NCI-H2227 (cell line): ENCODE data around the gene RIMS1.
"Not testable (repeated sequence)": the region's sequence is repeated elsewhere in the genome, so short reads cannot be mapped to it uniquely, and the experiment has no call there.

Experiments used
- DNase-seq: peaks from one replicate; lab custom pipeline; 2025; ENCODE audit not compliant: unreplicated experiment; lab: John Stamatoyannopoulos, UW

The RIMS1 gene

DNA sequence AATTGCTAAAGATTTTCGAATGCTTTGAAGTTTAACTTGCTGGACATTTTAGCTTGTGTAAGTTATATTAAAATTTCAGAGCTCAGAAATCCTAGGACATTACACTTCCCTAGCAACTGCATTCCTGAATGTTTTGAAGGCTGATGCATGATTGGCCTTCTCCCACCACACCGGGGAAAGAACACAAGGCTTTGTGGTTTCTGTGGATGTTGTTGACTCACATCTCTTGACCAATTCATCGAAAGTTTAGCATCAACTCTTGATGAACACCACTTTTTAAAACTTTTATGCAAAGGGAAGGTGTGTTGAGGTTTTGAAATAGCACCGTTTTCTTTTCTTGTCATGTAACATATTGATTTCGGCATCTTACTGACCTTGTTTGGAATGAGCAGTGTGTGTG, 81.1 kb downstream of the RIMS1 start:
- DNase-seq = no peak

DNA sequence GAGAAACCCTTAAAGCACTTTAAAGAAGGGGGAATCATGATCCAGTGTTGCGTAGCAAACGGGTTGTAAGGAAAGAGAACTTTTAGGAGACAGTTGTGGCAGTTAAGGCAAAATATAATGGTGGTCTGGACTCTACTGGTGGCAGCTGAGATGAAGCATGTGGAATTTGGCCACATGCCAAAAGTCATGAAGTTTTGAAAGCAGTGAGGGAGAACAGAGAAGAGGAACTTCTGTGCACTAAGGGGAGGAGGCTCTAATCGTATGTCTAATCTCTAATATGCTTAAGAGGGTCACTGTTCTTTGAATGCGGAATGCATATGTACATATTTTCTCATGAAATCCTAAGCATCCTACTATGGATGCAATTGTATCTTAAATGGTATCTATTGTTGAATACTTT, 91.5 kb downstream of the RIMS1 start:
- no peak for DNase-seq

DNA sequence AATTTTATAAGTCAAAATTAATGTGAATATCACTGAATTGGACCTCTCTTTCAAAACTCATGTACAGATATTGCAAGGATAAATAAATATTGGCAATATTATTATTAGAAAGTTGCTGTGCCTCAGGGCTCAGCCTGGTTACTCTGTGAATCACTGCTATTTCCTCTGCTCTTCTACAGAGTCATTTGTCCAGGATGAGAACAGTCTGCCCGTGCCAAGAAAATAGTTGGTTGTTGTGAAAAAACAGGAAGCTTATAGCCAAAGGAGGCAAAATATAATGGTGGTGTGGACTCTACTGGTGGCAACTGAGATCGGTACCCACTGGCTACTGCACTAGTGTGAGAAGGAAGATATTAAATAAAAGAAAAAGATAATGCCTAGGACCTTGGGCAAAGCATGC, 93.6 kb downstream of the RIMS1 start:
- DNase-seq = no peak

DNA sequence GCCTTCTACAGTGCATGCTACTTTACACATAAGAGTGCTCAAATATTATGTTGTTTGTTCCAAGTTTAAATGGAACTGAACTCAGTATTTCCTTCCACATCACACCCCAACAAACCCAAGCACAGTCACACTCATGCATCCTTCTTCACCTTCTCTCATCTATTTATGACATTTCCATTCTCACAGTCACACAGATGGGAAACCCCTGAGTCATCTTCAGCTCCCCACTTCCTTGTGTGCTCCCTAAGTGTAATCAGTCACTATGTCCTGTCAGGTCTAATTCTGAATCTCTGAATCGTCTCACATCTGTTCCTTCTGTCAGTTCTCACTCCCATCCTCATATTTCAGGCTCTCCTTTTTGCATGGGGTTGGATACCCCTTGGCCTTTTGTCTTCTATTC, 96.0 kb downstream of the RIMS1 start:
- DNase-seq = no peak

DNA sequence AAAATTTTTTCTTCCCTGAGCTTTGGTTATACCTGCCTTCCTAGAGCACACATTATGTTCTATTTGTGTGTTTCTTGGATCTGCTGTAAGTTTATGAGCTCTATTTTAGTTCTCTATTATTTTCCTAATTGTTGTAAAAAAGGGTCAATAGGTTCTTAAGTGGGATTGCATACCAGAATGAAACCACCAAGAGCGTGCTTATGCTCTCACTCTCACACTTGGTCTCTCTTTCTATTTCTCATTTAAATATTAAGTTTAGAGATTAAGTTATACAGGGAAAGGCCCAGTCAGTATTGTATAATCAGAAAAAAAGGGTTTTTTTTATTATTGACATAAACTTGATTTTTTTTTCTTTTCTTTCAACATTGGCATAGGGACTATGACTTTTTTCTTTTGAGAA, 96.8 kb downstream of the RIMS1 start:
- DNase-seq = no peak

DNA sequence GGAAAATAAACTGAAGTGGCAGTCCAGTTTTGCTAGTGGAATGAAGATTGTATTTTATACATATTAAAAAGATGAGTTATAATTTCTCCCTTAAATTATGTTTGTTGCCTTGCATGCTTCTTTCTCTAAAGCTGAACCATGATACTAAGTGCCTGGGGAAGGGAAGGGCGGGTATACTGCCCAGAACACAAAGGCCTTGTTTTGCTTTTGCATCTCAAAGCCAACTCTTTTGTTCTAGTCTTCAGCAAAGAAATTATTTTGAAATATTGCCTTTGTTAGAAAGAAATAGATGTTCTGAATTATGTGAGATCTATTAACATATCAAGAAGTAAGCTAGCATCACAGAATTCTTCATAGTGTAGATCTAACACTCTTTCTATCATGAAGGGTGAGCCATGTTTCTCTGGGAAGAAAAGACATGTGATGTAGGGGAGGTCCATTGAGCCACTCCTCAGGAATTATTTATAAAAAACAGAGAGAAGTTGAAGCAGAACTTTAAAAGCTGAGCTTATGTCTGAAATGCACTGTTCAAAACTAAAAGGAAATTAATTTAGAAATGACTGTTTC, 108.4 kb downstream of the RIMS1 start:
- DNase-seq = no peak

DNA sequence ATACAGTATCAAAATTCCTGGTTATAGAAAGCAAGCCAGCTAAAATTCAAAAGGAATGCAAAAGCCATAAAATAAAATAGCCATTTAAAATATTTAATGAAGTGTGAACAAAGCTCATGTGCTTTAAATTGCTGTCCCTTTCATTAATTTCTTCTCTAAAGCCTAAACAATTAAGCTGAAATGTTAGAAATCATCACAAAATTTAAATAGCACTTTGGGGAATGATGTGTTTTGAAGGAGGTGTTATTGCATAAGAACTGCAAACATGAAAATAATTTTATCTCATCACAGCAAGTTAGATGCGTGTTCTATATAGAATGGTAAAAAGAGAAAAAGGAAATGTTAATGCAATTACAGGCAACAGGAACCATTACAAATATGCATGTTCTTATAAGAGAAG, 111.0 kb downstream of the RIMS1 start:
- no peak for DNase-seq

DNA sequence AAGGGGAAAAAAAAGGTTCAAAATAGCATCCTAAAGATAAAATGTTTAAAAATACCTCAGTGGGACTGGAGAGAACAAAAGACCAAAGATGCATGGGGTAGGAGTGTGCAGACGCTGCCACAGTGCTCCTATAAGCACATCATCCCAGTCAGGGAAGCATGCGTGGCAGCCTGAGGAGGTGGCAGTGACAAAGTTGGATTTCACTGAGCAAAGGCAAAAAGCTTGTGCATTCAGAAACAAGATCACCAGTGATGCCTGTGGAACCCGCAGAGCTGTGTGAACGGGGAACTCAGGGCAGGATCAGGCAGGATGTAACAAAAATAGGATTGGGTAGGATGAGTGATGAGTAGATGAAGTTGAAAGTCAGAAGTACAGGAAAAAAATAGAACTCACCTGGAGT, 116.1 kb downstream of the RIMS1 start:
- no peak for DNase-seq

DNA sequence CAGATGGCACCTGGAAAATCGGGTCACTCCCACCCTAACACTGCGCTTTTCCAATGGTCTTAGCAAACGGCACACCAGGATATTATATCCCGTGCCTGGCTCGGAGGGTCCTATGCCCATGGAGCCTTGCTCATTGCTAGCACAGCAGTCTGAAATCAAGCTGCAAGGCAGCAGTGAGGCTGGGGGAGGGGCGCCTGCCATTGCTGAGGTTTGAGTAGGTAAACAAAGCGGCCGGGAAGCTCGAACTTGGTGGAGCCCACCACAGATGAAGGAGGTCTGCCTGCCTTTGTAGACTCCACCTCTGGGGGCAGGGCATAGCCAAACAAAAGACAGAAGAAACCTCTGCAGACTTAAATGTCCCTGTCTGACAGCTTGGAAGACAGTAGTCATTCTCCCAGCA, 120.2 kb downstream of the RIMS1 start:
- not testable (repeated sequence) for DNase-seq

DNA sequence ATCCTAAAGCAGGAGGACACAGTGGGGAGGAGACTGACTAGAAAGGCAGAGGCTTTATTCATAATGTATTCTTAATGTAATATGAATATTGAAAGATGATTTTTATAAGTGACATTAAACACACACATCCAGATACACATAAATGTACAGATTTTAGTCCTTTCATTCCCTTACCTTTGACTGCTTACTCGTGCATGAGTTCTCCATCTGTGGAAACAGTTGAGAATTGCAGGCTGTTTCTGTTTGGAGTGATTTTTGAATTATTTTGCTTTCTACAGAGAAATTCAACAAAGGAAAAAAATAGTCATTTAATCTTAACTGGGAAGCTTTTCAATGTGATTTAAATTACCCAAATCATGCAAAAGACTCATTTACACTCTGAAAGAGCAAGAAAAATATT, 136.5 kb downstream of the RIMS1 start:
- DNase-seq = no peak

DNA sequence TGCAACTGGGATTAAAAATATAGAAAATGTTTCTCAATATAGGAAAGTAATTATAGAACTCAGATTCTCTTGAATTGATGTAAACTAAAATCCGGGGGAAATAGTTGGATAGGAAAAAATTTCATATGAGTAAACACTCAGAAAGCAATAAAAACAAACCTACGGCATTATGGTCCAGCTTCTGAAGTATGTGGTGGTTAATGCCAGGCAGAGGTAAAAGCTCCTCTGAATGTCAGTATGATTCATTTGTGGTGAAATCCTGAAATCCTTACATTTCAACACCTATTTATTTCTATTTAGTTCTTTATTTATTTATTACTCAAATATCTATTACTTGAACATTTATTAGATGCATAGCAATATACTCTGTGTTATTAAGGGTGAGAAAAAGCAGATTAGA, 145.1 kb downstream of the RIMS1 start:
- DNase-seq = no peak

DNA sequence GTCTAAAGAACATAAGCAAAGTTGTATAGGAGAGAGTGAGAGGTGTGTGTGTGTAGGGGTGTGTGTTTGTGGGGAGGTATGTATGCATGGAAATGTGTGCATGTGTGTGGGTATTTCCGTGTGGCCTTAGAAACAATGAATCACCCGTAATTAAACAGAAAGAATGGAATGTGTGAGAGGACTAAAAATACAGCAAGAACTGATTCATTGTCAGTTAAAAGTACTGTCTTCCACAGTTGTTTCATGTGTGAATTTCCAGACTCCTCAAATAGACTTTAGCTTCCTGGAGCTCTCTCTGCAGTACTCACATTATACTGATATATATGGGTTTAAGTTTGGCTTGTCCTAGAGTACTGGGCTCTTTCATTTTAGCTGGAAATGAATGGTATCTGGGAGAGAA, 145.7 kb downstream of the RIMS1 start:
- no peak for DNase-seq

DNA sequence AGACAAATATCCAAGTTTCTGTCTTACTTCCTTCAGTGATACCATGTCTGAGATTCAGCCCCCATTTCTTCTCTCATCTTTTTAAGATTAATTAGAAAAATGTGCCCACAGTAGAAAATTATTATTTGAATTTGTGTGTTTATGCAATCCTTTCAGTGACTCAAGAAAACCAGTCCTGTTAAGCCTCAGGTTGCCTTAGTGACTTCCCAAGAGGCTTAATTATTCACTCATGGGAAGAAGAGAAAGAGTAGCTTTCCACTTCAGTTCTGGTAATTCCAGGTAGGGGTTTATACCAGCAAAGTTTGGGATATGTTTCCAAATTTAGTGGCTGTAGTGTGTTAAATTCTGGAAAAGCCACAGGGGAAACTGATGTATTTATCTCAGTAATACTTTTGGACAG, 149.1 kb downstream of the RIMS1 start:
- no peak for DNase-seq

DNA sequence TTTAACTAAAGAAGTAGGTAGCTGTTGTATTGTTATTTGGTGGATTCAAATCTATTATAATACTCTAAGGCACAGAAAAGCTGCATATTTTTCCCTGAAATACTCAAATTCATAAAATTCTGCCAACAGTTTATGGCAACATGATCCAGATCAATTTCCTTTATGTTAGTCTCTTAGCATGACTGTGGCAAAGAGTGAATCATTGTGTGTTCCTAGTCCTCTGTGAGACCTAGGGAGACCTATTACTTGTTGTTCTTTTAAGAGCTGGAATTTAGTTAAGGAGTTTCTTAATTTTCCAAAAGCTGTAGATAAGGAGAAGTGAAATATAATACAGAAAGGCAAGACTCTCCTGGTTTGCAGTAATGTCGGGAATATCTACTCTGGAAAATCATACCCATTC, 149.6 kb downstream of the RIMS1 start:
- DNase-seq = no peak

DNA sequence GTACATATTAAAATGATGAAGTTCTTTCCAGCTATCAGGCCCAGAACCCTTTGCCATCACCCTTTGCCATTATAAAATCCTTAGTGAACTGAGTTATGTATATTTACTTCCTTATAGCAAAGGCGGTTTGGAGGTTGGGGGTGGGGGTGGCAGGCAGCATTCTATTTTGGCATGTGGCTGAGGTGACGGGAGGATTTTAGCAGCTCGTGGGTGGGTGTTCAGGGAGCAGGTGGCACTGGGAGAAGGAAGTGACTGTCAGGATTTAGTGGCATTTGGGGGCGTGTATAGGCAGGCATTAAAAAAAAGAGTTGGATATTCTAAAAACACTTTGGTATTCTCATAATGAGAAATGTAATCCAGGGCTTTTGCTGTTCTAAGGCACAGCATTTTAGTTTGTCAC, 150.7 kb downstream of the RIMS1 start:
- DNase-seq = no peak

DNA sequence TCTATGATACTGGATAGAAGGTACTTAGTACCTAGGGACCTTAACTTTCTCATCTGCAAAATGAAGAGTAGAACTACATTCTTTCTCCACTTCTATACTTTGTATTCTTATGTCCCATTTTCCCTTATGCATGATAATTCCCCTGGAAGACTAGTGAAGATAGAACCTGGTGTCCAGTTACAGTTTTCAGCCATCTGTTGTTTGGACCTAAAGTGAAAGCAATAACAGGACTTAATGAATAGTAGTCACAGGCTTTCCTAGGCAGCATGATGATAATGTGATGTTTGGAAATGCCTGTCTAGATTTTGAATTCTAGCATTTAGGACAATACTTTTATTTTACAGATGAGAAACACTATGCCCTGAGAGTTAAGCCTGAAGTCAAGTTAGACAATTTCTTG, 153.8 kb downstream of the RIMS1 start:
- DNase-seq = no peak

DNA sequence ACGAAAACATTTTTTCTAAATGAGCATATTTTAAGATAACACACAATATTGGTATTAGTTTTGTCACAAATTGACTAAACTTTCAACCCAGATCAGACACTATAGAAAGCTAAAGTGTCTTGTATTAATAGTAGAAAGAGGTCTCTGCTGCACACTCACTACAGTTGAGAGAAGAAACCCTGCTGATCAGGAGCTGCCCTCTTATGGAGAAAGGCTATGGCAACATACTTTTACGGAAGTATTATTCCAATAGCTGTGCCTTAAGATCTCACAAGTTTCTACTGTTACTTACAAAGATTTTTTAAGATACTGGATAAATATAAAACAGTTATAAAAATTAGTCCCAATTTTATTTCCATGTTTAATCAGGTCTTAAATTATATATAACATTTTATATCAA, 155.7 kb downstream of the RIMS1 start:
- DNase-seq = no peak

DNA sequence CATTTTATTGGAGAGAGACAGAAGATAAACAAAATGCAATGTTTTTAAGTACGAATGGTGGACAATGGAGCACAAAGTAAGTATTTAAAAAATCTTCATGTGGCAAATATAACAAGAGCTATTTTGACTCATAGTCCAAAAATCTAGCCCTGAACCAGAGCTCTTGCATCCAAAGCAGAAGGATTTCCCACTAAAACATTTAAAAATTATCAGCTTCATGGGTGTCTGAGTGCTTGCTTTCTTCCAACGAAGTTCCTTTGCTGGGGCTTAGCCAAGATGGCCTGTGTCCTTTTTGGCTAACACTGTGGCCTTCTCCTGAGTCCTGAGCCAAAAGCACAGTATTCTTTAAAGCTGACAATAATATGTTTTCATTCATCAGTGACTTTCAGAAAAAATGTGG, 161.7 kb downstream of the RIMS1 start:
- DNase-seq = no peak

DNA sequence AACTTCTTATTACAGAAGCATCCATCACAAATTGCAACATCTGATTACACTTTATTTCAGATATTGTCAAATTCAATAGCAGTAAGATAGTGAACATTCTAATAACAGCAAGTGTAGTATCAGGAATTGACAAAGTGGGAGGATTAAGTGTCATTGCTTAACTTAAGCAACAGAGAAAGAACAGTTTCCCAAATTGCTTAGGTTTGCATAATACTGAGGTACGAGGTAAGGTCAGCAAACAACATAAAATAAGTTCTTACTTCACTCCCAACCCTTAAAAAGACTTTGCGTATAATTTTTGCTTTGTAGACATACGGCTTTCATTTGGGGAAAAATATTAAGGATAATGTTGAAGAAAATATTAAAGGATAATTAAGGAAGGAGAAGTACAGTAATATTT, 163.0 kb downstream of the RIMS1 start:
- DNase-seq = no peak

DNA sequence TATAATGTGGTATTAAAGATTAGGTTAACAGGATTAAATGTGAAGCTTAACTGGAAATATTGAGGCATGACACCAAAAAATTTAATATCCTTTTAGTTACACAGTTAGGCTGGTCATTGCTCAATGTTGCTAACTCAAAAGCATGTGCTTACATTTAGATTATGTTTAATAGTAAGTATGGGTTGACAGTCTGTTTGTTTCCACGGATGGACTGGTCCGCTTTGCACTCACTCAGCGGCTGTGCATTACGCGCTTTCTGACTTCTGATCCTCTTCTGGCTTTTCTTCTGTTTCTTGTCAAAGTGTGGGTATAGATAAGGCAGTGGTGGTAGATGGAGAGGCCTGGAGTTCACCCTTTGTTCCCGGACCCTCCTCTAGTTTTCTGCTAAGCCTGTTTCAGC, 174.9 kb downstream of the RIMS1 start:
- no peak for DNase-seq

DNA sequence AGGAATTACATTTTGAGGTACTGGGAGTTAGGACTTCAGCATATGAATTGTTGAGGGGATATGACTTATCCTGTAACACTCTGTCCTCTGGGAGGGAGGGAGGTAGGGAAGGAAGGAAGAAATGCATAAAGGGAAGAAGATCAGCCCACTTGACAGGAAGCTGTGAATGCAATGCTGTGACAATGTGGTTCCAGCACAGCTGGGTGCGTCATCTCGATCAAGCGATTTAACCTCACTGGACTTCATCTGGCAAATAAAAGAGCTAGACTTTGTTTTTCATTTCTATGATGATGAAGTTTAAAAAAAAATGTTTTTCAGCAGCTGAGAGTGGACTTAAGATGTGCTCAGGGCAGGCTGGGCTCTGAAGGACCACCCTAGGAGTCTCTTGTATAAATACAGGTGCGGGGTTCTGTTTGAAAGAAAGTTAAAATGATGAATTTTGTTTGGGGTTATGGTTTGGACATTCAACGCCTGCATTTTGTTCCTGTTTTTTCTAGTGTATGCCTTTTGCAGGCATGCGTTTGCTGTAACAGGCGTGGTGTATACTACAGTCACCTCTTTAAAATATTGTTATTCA, 178.1 kb downstream of the RIMS1 start:
- DNase-seq = no peak

DNA sequence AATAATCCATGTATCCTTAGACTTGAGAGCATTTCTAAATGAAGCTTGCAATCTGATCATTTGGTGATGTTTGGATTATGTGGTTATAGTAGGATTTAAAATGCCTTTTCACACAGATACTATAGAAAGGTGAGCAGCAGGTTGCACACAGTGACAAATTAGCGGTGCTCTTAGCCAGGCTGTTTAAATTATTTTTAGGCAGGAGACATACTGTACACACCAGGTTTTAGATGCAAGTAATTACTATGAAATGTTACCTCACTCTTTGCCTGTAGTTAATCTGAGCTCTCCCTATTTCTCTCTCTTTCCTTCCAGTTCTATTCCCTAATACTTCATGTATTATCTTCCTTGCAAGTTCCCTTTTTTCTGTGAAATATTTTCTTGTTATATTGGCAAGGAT, 191.7 kb downstream of the RIMS1 start:
- no peak for DNase-seq

DNA sequence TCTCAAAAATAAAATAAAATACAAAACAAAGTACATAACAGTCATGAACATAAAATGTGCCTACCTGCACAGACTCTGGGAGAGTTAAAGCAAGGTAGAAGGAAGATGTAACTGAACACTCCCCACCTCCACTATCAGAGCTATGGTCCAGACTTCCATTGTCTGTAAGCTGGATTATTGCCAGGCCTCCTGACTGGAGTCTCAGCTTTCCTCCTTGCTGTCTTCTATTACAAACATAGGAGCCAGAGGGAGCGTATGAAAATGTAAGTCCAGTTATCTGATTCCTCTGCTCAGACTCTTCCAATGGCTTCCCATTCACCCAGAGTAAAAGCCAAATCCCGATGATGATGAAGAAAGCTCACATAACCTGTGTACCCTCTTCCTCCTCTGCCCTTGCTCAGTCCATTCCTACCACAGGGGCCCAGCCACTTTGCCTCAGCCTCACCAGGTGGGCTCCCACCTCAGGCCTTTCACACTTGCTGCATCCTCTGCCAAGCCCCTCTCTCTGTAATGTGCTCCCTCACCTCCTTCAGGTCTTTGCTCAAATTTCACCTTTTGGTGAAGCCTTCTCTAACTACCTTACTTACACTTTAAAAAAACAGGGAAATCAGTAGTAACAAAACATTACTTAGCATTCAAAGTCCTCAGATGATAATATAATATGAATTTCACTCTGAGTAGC, 194.1 kb downstream of the RIMS1 start:
- DNase-seq = no peak
